ENCODE results near the gene SRD5A2.
"Not testable (repeated sequence)": the region's sequence is repeated elsewhere in the genome, so short reads cannot be mapped to it uniquely, and the experiment has no call there.

Gene SRD5A2

DNA sequence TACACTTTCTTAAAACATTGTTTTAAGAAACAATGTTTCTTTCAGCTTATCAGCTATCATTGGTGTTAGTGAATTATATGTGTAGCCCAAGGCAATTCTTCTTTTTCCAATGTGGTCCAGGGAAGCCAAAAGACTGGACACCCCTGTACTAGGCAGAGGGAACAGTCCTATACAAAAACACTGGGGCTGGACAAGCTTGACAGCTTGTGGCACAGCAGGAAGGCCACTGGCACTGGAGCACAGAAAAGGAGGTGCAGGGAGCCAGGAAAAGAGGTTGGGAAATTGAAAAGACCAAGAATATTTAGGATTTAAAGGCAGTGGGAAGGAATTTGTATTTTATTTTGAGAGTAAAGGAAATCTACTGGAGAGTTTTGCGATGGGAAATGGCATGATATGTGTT lies 47.7 kb downstream of the SRD5A2 start:
- DNase-seq: no peak

DNA sequence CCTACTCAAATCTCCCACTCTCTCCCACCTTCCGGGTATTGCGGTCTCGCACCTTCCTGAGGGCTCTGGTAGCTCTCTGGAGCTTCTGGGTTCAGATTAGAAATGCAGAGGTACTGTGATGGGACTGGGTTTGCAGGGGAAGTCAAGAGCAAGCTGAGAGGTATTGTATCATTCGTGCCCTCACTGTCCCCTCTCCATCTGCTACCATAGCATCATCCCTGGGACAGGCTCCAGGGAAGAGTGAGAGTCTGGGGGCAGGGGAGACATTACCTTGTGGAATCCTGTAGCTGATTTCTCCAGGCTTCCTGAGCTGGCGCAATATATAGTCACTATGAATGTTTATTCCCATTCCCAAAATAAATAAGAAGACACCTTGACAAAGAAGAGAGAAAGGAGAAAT lies 49.6 kb downstream of the SRD5A2 start:
- DNase-seq: no peak

DNA sequence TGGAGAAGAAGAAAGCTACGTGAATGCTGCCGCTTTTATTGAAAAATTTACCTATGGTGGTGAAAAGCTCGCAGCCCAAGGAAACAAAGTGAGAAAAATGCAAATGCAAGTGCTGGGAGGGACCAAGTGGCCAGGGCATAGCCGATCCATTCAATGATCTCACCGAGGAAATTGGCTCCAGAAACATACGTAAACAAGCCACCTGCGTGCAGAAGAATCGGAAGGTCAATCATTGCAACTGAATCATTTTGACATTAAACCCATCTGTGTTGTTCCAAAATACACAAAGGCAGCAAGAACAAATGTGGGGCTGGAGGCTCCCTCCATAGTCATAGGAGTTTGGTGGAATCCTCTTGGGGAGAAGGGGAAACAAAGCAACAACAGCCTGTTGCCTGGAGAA lies 51.5 kb downstream of the SRD5A2 start:
- no peak for DNase-seq

DNA sequence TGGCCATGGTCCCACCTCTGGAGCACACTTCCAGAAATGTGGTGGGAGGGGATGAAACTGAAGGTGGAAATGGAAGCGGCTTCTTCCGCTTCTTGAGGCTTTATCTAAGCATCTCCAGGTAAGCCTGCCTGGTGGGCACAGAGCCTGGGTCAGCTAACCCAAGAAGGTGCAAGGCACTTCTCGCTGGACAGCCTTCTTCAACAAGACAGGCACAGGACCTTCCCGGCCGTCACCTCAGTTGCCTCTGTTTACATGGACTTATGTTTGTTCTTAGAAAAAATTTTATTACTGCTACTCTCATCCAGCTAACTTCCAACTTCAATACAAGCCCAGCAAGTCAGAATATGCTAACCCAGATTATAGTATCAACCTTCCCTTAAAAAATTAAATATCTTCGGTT lies 51.9 kb downstream of the SRD5A2 start:
- DNase-seq: no peak

DNA sequence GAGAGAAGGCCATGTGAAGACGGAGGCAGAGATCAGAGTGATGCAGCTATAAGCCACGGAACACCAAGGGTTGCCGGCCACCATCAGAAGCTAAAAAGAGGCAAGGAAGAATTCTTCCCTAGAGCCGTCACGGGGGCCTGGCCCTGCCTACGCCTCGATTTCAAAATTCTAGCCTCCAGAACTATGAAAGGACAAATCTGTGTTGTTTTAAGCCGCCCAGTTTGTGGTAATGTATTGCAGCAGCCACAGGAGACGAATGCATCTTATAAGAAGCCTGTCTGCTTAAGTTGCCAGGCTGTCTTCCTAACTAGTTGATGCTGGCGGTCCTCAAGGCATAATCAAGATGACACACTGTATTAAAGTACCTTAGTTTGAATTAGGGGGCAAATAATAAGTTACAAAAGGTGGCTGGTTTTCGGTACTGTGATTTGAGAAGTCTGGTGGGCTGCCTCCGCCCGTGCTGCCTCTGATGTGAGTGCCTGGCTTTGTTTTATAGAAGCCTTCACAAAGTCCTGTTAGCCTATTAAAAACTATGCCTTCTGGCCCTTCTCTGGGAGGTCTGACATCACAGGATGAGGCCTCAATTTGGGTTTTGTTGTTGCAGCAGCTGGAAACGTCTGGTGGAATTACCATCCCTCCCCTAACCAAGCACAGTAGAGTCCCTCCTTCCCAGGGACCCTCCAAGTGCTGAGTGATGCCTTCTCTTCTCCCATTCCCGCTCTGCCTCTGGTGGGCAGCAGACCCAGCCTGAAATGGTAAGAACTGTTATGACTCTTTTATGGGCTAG lies 53.6 kb downstream of the SRD5A2 start:
- peak; percentile 37 for DNase-seq

DNA sequence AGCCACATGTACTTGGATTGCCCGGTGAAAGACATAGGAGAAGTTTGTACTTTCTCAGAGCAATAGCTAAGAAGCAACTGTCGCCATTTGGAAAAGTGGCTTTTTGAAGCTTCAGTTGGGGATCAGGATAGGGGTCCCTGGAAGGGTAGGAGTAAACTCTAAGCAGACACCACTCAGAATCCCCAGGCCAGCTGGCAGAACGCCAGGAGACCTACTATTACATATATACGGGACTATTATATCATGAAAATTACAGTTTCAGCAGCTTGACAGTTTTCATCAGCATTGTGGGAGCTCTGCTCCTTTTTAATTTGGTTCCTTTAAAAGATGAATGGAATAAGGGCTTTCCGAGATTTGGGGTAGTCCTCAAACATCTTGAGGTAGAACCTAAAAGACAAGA lies 54.9 kb downstream of the SRD5A2 start:
- no peak for DNase-seq

DNA sequence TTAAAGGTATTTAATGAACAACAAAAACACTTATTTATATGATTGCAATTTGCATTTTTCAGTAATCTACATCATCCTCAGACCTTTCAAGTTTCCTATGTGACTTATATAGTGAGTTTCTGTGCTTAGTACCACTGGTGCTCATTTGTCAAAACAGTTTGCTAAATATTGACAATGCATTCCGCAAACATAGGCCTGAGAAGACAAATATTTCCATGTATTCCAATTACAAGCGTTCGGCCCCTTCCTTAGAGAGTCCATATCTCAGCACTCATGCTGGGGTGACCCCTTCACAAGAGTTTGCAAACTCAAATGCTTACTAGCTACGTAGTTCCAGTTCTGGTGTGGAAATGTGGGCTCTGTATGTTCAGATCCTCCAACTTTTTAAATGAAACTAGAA lies 56.1 kb downstream of the SRD5A2 start:
- no peak for DNase-seq

DNA sequence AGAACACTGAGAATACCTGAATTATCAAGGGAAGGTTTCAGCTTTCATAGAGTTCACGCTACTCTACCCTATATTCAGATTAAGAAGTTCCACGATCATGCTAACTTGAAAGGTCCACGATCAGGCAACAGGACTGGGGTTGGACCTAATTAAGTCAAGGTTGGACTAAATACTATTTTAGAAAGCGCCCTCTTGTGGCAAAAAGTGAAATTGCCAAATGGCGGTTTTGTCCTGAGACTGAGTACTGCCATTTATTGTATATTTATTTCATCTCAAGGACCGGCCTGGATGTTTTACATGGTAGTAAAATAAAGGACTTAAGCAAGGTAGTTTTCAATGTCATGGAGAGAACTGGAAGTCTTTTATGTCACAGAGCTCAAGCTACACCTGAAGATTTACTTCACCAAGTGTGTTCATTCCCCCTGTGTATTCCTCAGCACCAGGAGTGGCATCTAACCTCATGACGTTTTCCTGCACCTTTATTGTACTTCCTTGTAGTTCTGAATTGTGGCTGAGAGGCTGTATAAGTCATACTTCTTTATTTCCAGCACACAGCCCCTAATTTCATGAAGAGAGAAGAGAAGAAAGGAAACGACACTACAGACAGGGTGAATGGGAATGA lies 56.8 kb downstream of the SRD5A2 start:
- DNase-seq: peak; percentile 59

DNA sequence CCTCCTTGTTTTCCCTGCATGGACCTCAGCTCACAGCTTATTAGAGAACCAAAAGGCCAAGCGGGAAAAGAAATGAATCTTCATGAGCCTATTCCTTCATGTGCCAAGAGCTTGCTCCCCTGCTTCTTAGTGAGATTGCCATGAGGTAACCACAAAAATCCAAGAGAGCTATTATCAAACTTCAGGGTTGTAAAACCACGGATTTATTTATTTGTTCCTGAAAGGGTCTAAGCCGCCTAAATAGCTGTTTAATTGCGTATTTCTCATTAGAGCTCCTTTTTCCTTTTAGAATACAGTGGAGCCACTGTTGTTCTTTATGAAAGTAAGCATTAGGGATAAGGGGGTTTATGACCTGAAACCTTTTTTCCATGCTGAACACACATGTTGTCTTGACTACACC lies 58.0 kb downstream of the SRD5A2 start:
- DNase-seq: no peak

DNA sequence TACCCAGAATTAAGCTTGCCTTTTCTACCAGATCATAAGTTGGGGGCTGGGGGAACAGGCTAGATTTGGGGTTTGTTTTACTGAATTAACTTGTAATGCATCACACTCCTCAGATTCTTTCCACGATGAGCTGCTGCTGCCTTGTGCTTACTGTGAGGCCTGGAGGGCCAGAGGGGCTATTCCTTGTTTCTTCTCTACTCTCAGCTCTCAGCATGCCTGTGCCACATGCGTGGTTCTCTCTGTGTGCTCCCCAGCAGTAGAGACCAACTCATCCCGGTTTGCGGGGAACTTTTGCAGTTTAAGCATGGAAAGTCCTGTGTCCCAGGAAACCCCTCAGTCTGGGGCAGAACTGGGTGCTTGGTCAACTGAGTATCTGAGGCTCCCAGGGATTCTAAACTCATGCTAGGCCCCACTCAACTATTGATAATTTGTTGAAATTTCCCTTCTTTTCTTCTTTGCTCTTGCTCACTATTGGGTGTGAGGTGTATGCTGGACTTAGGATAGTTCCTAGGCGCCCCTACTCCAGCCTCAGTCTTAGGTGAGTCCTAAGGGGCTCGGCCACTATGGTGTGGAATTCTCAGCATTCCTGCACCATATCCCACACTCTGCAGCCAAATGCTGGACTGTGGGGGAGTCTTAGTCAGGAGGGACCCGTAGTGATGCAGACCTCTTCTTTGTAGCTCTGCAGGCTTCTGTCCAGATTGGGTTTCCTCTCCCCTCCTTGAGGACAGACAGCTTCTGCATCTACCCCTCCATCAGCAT lies 63.1 kb downstream of the SRD5A2 start:
- DNase-seq: no peak

DNA sequence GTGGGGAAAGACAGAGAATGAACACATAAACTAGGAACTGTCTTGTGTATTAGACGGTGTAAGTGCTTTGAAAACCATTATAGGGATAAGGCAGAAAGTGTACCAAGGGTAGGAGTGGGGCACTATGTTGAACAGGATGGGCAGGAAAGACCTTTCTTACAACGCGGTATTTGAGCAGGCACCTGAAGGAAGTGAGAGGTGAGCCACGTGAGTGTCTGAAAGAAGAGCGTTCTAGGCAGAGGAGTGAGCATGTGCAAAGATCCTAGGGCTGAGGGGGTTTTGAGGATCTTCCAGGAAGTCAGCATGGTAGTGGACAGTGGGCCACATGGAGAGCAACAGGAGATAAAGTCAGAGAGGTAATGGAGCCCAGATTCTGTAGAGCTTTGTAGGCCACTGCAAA lies 65.2 kb downstream of the SRD5A2 start:
- no peak for DNase-seq

DNA sequence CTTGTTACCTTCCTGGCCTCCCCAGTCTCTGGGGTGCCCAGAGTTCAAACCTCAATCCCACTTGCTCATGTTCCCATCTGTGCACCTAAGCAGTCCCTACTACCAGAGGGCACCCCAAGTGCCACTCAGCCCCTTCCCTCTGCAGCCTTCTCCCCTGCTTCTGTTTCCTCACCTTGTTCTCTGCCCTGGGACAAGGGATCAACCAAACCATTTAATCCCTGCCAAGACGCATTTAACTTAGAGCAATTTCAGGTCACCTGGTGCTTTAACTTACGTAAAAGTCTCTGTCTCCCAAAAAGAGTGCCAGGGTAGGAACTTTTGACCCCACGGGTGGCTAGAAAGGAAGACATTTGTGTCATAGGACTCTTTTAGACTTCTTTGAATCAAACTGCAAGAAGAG lies 67.2 kb downstream of the SRD5A2 start:
- no peak for DNase-seq

DNA sequence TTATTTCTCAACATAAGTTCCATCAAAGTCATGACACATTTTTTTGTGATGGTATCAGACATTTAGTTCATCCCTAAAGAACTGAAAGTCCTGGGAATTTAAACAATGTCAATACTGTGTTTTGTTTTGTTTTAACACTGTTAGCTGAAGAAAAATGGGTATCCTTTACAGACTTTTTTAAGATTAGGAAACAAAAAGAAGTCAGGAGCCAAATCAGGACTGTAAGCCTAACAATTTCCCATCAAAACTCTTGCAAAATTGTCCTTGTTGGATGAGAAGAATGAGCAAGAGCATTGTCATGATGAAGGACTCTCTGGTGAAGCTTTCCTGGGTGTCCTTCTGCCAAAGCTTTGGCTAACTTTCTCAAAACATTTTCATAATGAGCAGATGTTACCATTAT lies 69.4 kb downstream of the SRD5A2 start:
- DNase-seq: peak; percentile 7

DNA sequence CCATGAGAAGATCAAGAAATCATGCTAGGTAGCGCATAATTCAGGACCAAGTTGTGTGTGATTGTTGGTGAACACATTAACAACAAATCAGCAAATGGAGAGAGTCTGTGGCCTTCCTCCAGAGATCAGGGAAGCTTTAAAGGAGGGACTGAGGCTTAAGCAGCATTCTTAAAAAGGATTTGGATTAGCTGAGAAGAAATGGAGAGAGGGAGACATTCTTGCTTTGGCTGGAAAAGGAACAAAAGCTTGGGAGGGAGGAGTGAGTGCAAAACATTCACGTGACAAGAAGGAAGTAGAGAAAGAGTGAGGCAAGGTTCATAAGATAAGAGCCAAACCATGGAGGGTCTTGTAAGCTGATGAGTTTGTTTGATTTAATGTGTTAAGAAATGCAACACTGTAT lies 75.6 kb downstream of the SRD5A2 start:
- DNase-seq: no peak

DNA sequence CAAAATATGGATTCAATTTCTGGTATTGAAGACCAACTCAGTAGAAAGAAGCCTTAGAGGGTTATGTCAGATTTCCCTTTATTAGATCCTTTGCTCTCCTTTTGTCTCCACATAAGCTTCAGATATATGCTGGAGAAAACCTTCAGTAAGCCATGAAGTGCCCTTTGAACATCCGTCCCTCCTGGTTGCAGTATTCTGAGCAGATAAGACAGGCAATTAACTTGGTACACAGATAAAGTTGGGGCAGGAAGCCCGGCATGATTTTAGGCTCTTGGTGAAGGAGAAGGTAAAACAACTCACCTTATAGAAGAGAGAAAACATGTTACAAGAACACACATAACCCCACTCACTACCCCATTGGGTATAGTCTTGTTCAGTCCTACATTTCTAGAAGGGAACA lies 76.4 kb downstream of the SRD5A2 start:
- DNase-seq: no peak

DNA sequence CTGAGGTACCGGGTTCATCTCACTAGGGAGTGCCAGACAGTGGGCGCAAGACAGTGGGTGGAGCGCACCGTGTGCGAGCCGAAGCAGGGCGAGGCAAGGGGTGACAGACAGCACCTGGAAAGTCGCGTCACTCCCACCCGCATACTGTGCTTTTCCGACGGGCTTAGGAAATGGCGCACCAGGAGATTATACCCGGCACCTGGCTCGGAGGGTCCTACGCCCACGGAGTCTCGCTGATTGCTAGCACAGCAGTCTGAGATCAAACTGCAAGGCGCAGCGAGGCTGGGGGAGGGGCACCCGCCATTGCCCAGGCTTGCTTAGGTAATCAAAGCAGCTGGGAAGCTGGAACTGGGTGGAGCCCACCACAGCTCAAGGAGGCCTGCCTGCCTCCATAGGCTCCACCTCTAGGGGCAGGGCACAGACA lies 84.3 kb downstream of the SRD5A2 start:
- DNase-seq: not testable (repeated sequence)

DNA sequence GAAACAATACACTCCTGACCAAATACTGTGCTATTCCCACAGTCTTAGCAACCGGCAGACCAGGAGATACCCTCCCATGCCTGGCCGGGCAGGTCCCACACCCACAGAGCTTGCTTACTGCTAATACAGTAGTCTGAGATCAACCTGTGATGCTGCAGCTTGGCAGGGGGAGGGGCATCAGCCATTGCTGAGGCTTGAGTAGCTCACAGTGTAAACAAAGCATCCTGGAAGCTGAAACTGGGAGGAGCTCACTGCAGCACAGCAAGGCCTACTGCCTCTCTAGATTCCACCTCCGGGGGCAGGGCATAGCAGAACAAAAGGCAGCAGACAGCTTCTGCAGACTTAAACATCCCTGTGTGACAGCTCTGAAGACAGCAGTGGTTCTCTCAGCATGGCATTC lies 91.4 kb downstream of the SRD5A2 start:
- peak; percentile 35 for DNase-seq

DNA sequence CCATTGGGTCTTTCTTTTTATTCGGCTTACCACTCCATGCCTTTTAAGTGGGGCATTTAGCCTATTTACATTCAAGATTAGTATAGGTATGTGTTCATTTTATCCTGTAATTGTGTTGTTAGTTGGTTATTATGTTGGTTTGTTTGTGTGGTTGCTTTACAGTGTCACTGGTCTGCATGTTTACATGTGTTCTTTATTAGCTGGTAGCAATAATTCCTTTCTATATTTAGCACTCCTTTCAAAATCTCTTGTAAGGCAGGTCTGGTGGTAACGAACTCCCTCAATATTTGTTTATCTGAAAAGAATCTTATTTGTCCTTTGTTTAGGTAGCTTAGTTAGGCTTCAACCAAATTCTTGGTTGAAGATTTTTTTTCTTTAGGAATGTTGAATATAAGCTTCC lies 97.5 kb downstream of the SRD5A2 start:
- no peak for DNase-seq

DNA sequence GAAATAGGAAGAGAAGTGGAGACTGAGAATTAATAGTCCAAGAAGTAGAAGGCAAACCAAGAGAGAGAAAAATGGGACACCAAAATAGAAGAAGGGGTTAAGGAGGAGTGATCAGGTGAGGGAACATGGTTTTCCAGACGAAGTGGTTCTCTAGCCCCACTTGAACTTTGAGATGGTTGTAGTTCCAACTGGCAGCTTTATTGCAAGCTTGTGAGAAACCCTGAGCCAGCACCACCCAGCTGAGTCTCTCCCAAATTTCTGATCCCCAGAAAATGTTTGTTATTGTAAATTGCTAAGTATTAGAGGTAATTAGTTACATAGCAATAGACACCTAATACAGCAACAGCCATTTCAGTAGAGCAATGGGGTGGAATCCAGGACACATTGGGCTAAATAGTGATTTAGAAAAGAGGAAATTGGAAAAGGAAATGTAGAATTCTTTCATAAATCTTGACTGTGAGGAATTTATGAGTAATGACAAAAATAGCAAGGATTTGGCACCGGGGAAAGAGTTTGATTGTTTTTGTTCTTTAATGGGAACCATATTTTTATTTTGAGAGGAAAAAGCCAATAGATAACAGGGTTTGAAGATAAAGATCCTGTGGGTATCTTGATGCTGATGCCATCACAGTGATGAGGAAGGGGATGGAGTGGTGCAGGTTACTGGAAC lies 104.1 kb downstream of the SRD5A2 start:
- DNase-seq: peak; percentile 73

DNA sequence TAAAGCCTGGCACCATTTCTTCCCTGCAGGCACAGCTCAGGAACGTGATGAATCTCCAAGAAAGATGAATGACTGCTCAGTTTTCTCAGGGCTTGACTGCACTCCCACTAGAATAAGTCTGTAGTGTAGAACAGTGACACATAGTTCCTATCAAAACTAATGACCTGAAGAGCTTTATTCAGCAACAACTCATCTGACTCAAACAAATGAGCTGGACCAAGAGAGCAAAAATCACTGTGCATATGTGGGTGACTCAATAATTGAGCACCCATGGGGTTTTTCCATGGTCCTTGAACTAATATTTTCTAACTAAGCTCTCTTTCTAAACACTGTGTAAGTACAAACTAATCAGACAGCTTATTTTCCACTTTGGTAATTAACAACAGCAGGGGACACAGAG lies 105.0 kb downstream of the SRD5A2 start:
- peak; percentile 44 for DNase-seq

DNA sequence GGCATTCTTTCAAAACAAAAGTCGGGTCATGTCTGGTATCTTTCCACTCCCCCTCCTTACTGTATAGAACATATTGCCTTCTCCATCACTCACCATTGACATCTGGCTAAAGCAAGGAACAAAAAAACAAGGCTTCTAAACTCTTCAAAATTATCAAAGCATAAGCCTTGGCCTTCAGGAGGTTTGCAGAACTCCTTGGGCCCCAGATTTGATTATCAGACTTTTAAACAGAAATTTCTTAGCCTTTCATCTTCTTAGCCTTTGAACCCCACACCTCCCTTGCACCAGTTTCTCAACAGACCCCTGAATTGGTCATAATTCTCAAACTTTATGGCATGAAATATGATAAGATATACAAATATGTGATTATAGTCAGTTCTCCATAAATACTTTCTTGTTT lies 106.4 kb downstream of the SRD5A2 start:
- DNase-seq: no peak
